ENCODE measurements around the gene TLR10.

The TLR10 gene

GRCh38 chr4:38805530-38806145 lies 22.8 kb upstream of the TLR10 start:
- Histone ChIP-seq H3K4me3 (ENCODE audit: low read depth, low read length) (no peak overlapping the region), H3K9ac (no peak overlapping the region), H3K27ac (no peak overlapping the region)

DNA sequence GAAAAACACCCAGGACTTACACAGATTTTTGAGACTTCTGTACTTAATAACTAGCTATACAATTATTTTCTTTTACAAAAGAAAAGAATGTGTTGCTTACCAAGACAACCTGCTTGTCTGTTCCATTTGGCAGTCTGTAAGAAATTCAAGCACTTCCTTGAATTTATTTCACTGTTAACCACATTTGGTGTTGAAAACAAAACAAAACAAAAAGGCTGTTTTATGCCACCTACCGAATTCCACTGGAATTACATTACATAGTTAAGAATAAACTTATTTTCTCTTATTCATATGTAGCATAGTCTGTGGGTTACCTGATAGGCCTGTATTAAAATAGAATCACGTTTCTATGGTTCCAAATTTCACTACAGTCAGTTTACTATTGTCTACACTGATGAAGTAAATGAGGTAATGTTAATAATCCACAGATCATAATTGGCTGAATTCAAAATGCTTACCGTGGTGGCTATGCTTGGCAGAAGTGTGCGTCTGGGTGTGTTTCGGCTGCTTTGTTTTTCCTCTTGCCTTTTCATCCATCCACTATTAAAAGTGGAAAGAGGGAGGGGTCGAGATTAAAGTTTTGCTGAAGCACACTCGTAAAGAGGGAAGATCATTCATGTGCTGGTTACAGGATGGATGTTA lies 22.0 kb upstream of the TLR10 start, which contains the start of gene TLR1:
Gene TLR1, minus strand, starts transcription at position 138 of the 642 bp plus-strand sequence. CDS start 5,960 bp downstream, outside the sequence.
- TF ChIP-seq CTCF (IDR thresholded peaks at IDR 0.05), result peak; percentile 34
- peak within 1 kb of the TSS; percentile 8 for H3K4me3 ChIP-seq (ENCODE audit: low read depth, low read length)
- H3K27me3 ChIP-seq (ENCODE audit: control insufficient read depth, insufficient read depth, low read length), result no peaks in the 10 kb centered on the region
- no peak within 1 kb of the TSS for H3K9ac ChIP-seq
- no peaks in the 10 kb centered on the region for H3K9me3 ChIP-seq (ENCODE audit: control insufficient read depth, low read length)
- peak within 1 kb of the TSS; percentile 9 for H3K4me2 ChIP-seq (ENCODE audit: low read length)
- H3K4me1 ChIP-seq, result no peaks in the 10 kb centered on the region
- H2AFZ ChIP-seq, result peak within 1 kb of the TSS; percentile 22
- H3K36me3 ChIP-seq (ENCODE audit: control insufficient read depth, insufficient read depth, low read length), result no peaks in the 10 kb centered on the region
- H3K79me2 ChIP-seq, result no peaks in the 10 kb centered on the region
- H3K27ac ChIP-seq, result peak within 1 kb of the TSS; percentile 42

More at GRCh38 chr4:38805530-38806145, 22.8 kb upstream of the TLR10 start:
- H2AFZ ChIP-seq, result peak overlapping the region; percentile 11
- no peak for TF ChIP-seq CTCF (IDR thresholded peaks at IDR 0.05)
- H3K9me3 ChIP-seq (ENCODE audit: control insufficient read depth, low read length), result no peaks in the 10 kb centered on the region
- H3K27me3 ChIP-seq (ENCODE audit: control insufficient read depth, insufficient read depth, low read length), result no peaks in the 10 kb centered on the region
- H3K79me2 ChIP-seq, result no peaks in the 10 kb centered on the region
- H3K36me3 ChIP-seq (ENCODE audit: control insufficient read depth, insufficient read depth, low read length), result no peaks in the 10 kb centered on the region
- H3K4me2 ChIP-seq (ENCODE audit: low read length), result no peak overlapping the region
- H3K4me1 ChIP-seq, result no peaks in the 10 kb centered on the region

DNA sequence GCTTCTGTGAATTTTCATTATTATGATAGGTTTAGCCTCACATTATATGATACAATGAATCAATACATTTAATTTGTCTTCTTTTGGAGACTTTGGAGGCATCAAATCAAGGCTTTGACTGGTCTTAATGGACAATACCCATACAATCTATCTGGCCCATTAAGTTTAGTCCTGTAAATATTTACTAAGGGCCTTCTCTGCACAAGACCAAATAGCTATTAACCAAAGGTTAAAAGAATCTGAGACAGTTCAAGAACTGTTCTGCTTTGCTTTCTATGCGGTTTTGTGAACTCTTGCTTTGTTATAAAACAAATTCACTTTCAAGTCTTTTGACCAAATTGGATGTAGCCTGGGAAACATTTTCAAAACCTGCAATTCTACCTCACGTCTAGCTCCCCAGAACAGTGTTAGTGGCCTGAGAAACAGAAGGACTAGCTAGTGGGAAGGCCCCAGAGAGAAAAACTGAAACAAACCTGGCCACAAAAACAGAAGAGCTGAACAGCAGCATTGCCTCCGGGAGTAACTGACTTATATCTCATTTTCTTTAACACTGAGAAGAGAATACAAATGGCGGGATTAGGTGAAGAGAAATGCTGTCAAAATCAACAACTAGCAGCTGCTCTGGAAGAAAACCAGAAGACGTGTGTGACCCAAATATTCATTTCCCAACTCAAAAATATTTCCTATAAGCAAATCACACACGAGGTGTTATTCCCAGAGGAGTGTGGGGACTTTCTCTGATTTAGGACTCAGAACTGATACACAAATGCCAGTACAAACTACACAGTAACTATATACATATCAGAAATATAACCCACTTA lies 21.3 kb upstream of the TLR10 start:
- H3K4me1 ChIP-seq, result no peaks in the 10 kb centered on the region
- no peaks in the 10 kb centered on the region for H3K9me3 ChIP-seq (ENCODE audit: control insufficient read depth, low read length)
- no peaks in the 10 kb centered on the region for H3K36me3 ChIP-seq (ENCODE audit: control insufficient read depth, insufficient read depth, low read length)
- no peak overlapping the region for H3K27ac ChIP-seq
- H3K9ac ChIP-seq, result no peak overlapping the region
- peak overlapping the region; percentile 22 for H2AFZ ChIP-seq
- peak overlapping the region; percentile 8 for H3K4me3 ChIP-seq (ENCODE audit: low read depth, low read length)
- peak overlapping the region; percentile 9 for H3K4me2 ChIP-seq (ENCODE audit: low read length)
- H3K79me2 ChIP-seq, result no peaks in the 10 kb centered on the region
- no peaks in the 10 kb centered on the region for H3K27me3 ChIP-seq (ENCODE audit: control insufficient read depth, insufficient read depth, low read length)
- TF ChIP-seq CTCF (IDR thresholded peaks at IDR 0.05), result no peak

DNA sequence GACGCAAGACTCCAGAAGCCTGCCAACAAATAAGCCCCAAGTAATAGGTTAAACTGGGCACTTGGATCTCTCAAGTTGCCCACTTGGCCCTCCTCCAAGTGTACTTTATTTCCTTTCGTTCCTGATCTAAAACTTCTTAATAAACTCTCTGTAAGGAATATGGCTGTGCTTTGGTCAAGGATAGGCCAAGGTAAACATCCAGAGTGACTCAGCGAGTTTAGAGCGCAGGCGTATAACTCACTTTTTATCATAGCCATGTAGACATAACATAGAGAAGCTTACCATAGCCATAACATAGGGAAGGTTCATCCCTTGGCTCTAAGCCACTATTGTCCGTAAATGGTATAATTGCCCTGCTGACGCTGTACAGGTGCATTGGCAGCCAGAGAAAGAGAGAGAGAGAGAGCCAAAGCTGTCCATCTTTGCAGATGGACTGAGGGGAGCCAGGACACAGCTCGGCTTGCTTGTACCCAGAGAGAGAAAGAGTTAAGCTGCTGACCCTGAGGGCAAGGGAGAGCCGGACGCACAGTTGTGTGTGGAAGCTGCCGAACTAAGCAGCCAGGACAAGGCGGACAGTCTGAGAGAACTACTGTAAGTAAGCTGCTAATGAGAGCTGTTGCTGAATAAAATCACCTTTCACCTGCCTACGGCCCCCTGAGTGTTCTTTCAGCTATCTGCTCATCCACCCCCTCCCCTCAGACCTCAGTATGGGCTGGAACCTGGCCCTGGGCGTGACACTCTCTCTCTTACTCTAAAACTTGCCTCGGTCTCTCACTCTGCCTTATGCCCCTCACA lies 20.0 kb upstream of the TLR10 start:
- H3K27ac ChIP-seq, result no peak overlapping the region

More for the DNA sequence above, 20.0 kb upstream of the TLR10 start:
- Histone ChIP-seq H3K79me2 (no peaks in the 10 kb centered on the region), H3K9me3 (ENCODE audit: control insufficient read depth, low read length) (no peaks in the 10 kb centered on the region), H2AFZ (no peak overlapping the region), H3K4me1 (no peaks in the 10 kb centered on the region), H3K36me3 (ENCODE audit: control insufficient read depth, insufficient read depth, low read length) (no peaks in the 10 kb centered on the region), H3K9ac (no peak overlapping the region), H3K4me3 (ENCODE audit: low read depth, low read length) (no peak overlapping the region), H3K27me3 (ENCODE audit: control insufficient read depth, insufficient read depth, low read length) (no peaks in the 10 kb centered on the region), H3K4me2 (ENCODE audit: low read length) (no peak overlapping the region)
- TF ChIP-seq CTCF (IDR thresholded peaks at IDR 0.05), result no peak

All from parathyroid adenoma (tissue), 2 donors.